CD4-positive, alpha-beta memory T cell (primary cell): ENCODE measurements around the gene PKD2. TPM values are rescaled to one million over a fixed set of nuclear protein-coding genes. Genes with fewer than 3 reads are reported as not detected.

Source experiments
- CTCF ChIA-PET: fragments of 350-600 bp; sonication (Branson Sonifier 250); formaldehyde crosslinking; loops from one replicate; lab custom pipeline; 2021; ENCODE audit warnings: inconsistent platforms; ENCODE audit not compliant: partially characterized antibody; lab: Charles Lee
- POLR2A ChIA-PET: fragments of 350-600 bp; sonication (Branson Sonifier 250); formaldehyde crosslinking; loops from one replicate; lab custom pipeline; 2021; ENCODE audit not compliant: partially characterized antibody; lab: Charles Lee
- DNase-seq, 5 donors: peaks; one replicate each; pipeline versions ENCODE4 v3.0.0 to v3.0.0-alpha.2; 2020 to 2022; ENCODE audit warnings: mixed read lengths in 1 of 5
- H3K27ac ChIP-seq: one replicate; pipeline ENCODE4 v1.7.0; 2013; ENCODE audit warnings: low read depth, low read length
- H3K27me3 ChIP-seq: 2 replicates; pipeline ENCODE4 v1.7.0; 2013; ENCODE audit warnings: mild to moderate bottlenecking, low read length, moderate library complexity; ENCODE audit not compliant: insufficient read depth
- H3K36me3 ChIP-seq: 2 replicates; pipeline ENCODE4 v1.7.0; 2013; ENCODE audit warnings: mild to moderate bottlenecking, low read length, moderate library complexity; ENCODE audit not compliant: insufficient read depth
- H3K4me1 ChIP-seq: 2 replicates; pipeline ENCODE4 v1.7.0; 2013; ENCODE audit warnings: mild to moderate bottlenecking, low read length, moderate library complexity; ENCODE audit not compliant: insufficient read depth
- H3K4me3 ChIP-seq, 2 donors: one replicate each; pipeline ENCODE4 v1.7.0; 2013; ENCODE audit warnings: low read length in 2 of 2, mild to moderate bottlenecking in 1 of 2
- H3K9me3 ChIP-seq, 2 donors: one replicate each; pipeline ENCODE4 v1.7.0; 2013; ENCODE audit warnings: low read length in 2 of 2, control low read depth in 1 of 2; ENCODE audit not compliant: control insufficient read depth in 1 of 2
- H3K27ac Mint-ChIP-seq, 7 donors: one replicate each; pipeline ENCODE4 v1.8.0; 2020 to 2021; ENCODE audit warnings: mixed read lengths in 7 of 7, mild to moderate bottlenecking in 6 of 7, inconsistent platforms in 3 of 7, moderate library complexity in 3 of 7
- H3K27me3 Mint-ChIP-seq, 2 donors: one replicate each; pipeline ENCODE4 v1.8.0; 2020 to 2021; ENCODE audit warnings: mixed read lengths in 2 of 2
- H3K36me3 Mint-ChIP-seq, 2 donors: one replicate each; pipeline ENCODE4 v1.8.0; 2020 to 2021; ENCODE audit warnings: mixed read lengths in 2 of 2, inconsistent platforms in 1 of 2, mild to moderate bottlenecking in 1 of 2
- H3K4me1 Mint-ChIP-seq, 4 donors: one replicate each; pipeline ENCODE4 v1.8.0; 2020 to 2021; ENCODE audit warnings: mixed read lengths in 4 of 4, mild to moderate bottlenecking in 1 of 4
- H3K4me3 Mint-ChIP-seq, 8 donors: one replicate each; pipeline ENCODE4 v1.8.0; 2020 to 2021; ENCODE audit warnings: mixed read lengths in 8 of 8, mild to moderate bottlenecking in 7 of 8, moderate library complexity in 6 of 8, inconsistent platforms in 3 of 8
- H3K9me3 Mint-ChIP-seq, 8 donors: one replicate each; pipeline ENCODE4 v1.8.0; 2020 to 2021; ENCODE audit warnings: mixed read lengths in 8 of 8, mild to moderate bottlenecking in 5 of 8, inconsistent platforms in 3 of 8, moderate library complexity in 1 of 8
- intact Hi-C: fragments of 100-400 bp; cut with micrococcal nuclease; formaldehyde crosslinking; loops from one replicate; pipeline ENCODE4 v1.15.1; 2023
- polyA plus RNA-seq, 2 donors: library from polyadenylated mRNA; unstranded; fragments of 300-500 nt; fragmentation: Illumina TruSeq; gene quantifications; one replicate each; pipeline ENCODE4 v1.2.3, GENCODE V29; 2021
- total RNA-seq, 2 experiments: library from RNA; stranded (reverse); gene quantifications; one replicate each; pipeline ENCODE4 v1.2.3, GENCODE V29; 2021

PKD2 gene
- total RNA-seq (1 to 10 TPM; 6.8 to 7.5 TPM), polyA plus RNA-seq (1 to 10 TPM in 1 of 2 donors, under 1 TPM in 1; 0.93 to 5.2 TPM)

DNA sequence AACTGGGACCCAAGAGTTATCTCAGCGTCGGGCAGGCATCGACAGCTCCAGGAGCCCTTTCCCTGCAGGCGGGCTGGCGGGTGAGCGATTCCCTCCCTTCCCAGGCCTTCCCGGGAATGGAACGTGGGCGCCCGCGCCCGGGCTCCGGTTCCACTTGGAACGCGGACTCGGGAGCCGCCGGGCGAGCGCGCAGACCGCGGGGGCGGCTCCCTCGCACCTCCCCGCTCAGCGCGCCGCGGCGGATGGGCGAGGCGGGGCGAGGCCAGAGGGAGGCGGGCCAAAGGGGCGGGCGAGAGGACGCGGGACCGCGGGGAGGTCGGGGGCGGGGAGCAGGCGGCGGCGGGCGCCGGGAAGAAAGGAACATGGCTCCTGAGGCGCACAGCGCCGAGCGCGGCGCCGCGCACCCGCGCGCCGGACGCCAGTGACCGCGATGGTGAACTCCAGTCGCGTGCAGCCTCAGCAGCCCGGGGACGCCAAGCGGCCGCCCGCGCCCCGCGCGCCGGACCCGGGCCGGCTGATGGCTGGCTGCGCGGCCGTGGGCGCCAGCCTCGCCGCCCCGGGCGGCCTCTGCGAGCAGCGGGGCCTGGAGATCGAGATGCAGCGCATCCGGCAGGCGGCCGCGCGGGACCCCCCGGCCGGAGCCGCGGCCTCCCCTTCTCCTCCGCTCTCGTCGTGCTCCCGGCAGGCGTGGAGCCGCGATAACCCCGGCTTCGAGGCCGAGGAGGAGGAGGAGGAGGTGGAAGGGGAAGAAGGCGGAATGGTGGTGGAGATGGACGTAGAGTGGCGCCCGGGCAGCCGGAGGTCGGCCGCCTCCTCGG lies at the start of gene PKD2:
PKD2 (plus strand) TSS at position 332 of the 818 bp plus-strand sequence; CDS start at position 431, 99 bp downstream.
- intact Hi-C loops = no loop called here
- Mint-ChIP-seq H3K27ac (peak within 1 kb of the TSS; percentile 27 to 90 (median 59)), H3K4me3 (peak within 1 kb of the TSS; percentile 90 to 98 (median 94)), H3K9me3 (peaks cover 0 to 2% (median 0%) of the 10 kb centered on the region in 8 donors), H3K27me3 (peaks cover 0 to 2% of the 10 kb centered on the region in 2 donors), H3K4me1 (peaks cover 13 to 30% (median 17%) of the 10 kb centered on the region in 4 donors), H3K36me3 (peaks cover 0 to 5% of the 10 kb centered on the region in 2 donors)
- H3K27me3 ChIP-seq = no peaks in the 10 kb centered on the region
- peak; percentile 55 to 79 (median 64) for DNase-seq
- H3K9me3 ChIP-seq = no peaks in the 10 kb centered on the region
- no peak within 1 kb of the TSS for H3K27ac ChIP-seq
- ChIA-PET CTCF (no interaction called here), POLR2A (no interaction called here)
- peaks cover 18% of the 10 kb centered on the region for H3K4me1 ChIP-seq
- H3K36me3 ChIP-seq = no peaks in the 10 kb centered on the region
- H3K4me3 ChIP-seq = peak within 1 kb of the TSS in 1 of 2 donors; percentile 38

DNA sequence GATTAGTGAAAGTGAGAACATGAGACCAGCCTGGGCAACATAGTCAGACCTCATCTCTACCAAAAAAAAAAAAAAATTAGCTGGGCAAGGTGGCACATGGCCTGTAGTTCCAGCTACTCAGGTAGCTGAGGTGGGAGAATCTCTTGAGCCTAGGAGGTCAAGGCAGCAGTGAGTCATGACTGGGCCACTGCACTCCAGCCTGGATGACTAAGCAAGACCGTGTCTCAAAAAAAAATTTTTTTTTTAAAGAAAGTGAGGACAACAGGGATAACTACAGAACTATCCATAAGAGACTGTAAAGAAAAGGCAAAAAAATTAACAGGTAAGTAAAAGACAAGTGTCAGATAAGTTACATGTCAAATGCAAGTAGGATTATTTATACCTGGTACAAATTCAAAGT lies 45.4 kb upstream of the PKD2 start:
- Histone ChIP-seq H3K4me1 (no peaks in the 10 kb centered on the region), H3K36me3 (no peaks in the 10 kb centered on the region), H3K27me3 (no peaks in the 10 kb centered on the region), H3K4me3 (no peak overlapping the region), H3K9me3 (no peaks in the 10 kb centered on the region), H3K27ac (no peak overlapping the region)
- Mint-ChIP-seq H3K9me3 (peaks cover 0 to 3% (median 0%) of the 10 kb centered on the region in 8 donors), H3K4me3 (no peak overlapping the region), H3K27ac (no peak overlapping the region), H3K4me1 (no peaks in the 10 kb centered on the region), H3K36me3 (no peaks in the 10 kb centered on the region), H3K27me3 (peaks cover 0 to 1% of the 10 kb centered on the region in 2 donors)
- POLR2A ChIA-PET = no interaction called here
- CTCF ChIA-PET = interaction anchor here (3.2 kb wide), 1 partner anchor 12 kb away, joined by 18 read pairs; no protein-coding TSS in a partner anchor
- intact Hi-C loops = no loop called here
- no peak for DNase-seq

DNA sequence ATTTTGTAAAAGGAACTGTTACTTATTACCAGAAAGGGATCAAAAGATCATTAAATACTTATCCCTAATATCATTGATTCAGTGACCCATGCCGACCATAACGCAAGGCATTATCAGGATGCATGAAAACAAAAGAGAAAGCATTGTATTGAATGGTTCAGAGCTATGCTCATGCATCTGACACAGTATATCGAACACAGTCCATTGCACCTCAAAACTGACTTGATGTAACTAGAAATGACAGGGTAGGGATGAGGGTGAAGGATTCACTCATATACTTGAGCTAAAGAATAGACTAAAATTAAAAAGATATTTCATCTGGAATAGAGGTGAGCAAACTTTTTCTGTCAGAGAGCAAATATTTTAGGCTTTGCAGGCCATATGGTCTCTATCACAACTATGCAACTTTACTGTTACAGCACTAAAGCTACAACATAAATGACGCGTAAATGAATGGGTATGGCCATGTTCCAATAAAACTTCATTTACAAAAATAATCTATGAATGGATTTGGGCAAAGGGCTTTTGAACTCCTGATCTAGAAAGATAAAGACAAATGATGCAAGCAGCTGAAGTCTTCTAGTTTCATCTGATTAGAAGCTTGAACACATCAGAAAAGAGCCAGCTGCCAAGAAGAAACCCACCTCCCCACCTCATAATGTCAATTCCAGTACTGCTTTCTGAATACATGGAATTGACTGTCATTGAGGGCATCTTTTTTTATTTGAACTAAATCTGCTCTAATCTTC lies 44.9 kb upstream of the PKD2 start:
- peaks cover 1 to 3% of the 10 kb centered on the region in 2 donors for H3K27me3 Mint-ChIP-seq
- POLR2A ChIA-PET = no interaction called here
- H3K27ac Mint-ChIP-seq = no peak overlapping the region
- CTCF ChIA-PET = interaction anchor here (3.2 kb wide), 1 partner anchor 11 kb away, joined by 18 read pairs; no protein-coding TSS in a partner anchor
- no peak overlapping the region for H3K4me3 ChIP-seq
- no peak overlapping the region for H3K4me3 Mint-ChIP-seq
- no peaks in the 10 kb centered on the region for H3K36me3 Mint-ChIP-seq
- H3K27ac ChIP-seq = no peak overlapping the region
- no peaks in the 10 kb centered on the region for H3K4me1 ChIP-seq
- no peaks in the 10 kb centered on the region for H3K36me3 ChIP-seq
- H3K27me3 ChIP-seq = no peaks in the 10 kb centered on the region
- H3K4me1 Mint-ChIP-seq = no peaks in the 10 kb centered on the region
- peaks cover 0 to 3% (median 0%) of the 10 kb centered on the region in 8 donors for H3K9me3 Mint-ChIP-seq
- intact Hi-C loops = no loop called here
- H3K9me3 ChIP-seq = no peaks in the 10 kb centered on the region
- DNase-seq = no peak

DNA sequence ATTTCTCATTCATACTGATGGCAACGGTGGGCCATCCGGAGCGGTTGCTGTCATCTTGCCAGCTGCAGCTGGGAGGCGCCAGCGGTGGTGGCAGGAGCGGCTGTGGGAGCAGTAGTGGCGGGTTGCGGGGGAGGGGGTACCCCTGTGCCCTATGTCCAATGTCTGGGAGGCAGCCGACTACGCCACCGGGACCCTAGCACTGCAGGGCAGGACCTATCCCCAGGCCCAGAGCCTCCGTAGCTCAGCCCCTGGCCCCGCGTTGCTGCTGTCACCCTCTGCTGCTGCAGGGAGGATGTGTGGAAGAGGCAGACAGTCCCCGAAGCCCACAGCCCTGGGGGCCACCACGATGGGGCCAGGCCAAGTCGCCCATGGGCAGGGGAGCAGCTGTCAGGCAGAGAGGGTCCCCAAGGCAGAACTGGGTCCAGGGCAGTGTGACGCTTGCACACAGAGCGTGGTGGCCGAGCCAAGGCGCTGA lies 41.9 kb upstream of the PKD2 start:
- no peak overlapping the region for H3K4me3 Mint-ChIP-seq
- DNase-seq = no peak
- H3K27me3 ChIP-seq = peaks cover 5% of the 10 kb centered on the region
- H3K36me3 Mint-ChIP-seq = no peaks in the 10 kb centered on the region
- H3K27ac ChIP-seq = no peak overlapping the region
- no peak overlapping the region for H3K4me3 ChIP-seq
- ChIA-PET POLR2A (no interaction called here), CTCF (no interaction called here)
- no peaks in the 10 kb centered on the region for H3K4me1 ChIP-seq
- H3K9me3 ChIP-seq = no peaks in the 10 kb centered on the region
- H3K27me3 Mint-ChIP-seq = peaks cover 5 to 17% of the 10 kb centered on the region in 2 donors
- H3K27ac Mint-ChIP-seq = no peak overlapping the region
- no peaks in the 10 kb centered on the region for H3K36me3 ChIP-seq
- no peaks in the 10 kb centered on the region for H3K4me1 Mint-ChIP-seq
- H3K9me3 Mint-ChIP-seq = peaks cover 0 to 3% (median 0%) of the 10 kb centered on the region in 8 donors
- intact Hi-C loops = no loop called here

DNA sequence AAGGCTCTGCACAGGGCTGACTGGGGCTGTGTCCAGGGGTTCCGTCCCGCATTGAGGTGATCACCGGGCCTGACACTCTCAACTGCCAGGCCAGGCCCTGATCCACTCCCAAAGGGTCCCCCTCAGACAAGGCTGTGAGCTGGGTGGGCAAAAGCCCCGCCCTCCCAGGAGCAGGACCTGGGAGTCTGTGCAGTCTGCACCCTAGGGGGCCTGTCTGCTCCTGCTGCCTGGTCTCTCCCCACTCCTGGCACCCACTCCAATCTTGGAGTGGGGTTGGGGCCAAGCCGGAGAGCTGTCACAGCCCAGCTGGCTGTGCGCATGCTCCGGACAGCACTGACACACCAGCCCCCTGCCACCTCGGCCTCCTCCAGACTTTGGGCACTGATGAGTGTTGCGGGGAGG lies 41.3 kb upstream of the PKD2 start:
- Histone ChIP-seq H3K27me3 (peaks cover 5% of the 10 kb centered on the region), H3K4me3 (no peak overlapping the region), H3K9me3 (no peaks in the 10 kb centered on the region), H3K36me3 (no peaks in the 10 kb centered on the region), H3K4me1 (no peaks in the 10 kb centered on the region), H3K27ac (no peak overlapping the region)
- Mint-ChIP-seq H3K36me3 (no peaks in the 10 kb centered on the region), H3K27me3 (peaks cover 5 to 18% of the 10 kb centered on the region in 2 donors), H3K9me3 (peaks cover 0 to 3% (median 0%) of the 10 kb centered on the region in 8 donors), H3K4me1 (no peaks in the 10 kb centered on the region), H3K27ac (no peak overlapping the region), H3K4me3 (no peak overlapping the region)
- intact Hi-C loops = no loop called here
- no peak for DNase-seq
- POLR2A ChIA-PET = no interaction called here
- CTCF ChIA-PET = no interaction called here

DNA sequence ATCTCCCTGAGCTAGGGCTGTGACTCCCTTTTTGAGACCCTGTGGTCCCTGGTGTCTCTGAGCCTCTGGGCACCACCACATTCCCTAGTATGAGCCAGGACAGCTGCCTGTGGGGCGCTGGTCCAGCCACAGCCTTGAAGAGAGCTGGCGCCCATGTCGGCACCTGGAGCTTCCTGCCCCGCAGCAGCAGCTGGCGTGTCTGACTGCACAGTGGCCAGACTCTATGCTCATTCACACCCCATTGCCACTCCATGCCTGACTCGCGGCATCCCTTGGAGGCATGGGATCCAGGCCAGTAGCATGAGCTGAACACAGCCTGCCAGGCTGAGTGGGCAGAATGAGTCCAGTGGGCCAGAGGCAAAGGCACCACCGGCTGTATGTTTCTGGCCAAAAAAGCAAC lies 40.2 kb upstream of the PKD2 start:
- Mint-ChIP-seq H3K27me3 (peaks cover 8 to 21% of the 10 kb centered on the region in 2 donors), H3K9me3 (peaks cover 0 to 3% (median 0%) of the 10 kb centered on the region in 8 donors), H3K4me1 (no peaks in the 10 kb centered on the region), H3K36me3 (no peaks in the 10 kb centered on the region), H3K4me3 (no peak overlapping the region), H3K27ac (no peak overlapping the region)
- ChIA-PET POLR2A (no interaction called here), CTCF (interaction anchor here (0.9 kb wide), 1 partner anchor 10 kb away, joined by 3 read pairs; no protein-coding TSS in a partner anchor)
- Histone ChIP-seq H3K4me1 (no peaks in the 10 kb centered on the region), H3K27me3 (peaks cover 5% of the 10 kb centered on the region), H3K27ac (no peak overlapping the region), H3K9me3 (no peaks in the 10 kb centered on the region), H3K36me3 (no peaks in the 10 kb centered on the region), H3K4me3 (no peak overlapping the region)
- DNase-seq = no peak
- intact Hi-C loops = no loop called here

DNA sequence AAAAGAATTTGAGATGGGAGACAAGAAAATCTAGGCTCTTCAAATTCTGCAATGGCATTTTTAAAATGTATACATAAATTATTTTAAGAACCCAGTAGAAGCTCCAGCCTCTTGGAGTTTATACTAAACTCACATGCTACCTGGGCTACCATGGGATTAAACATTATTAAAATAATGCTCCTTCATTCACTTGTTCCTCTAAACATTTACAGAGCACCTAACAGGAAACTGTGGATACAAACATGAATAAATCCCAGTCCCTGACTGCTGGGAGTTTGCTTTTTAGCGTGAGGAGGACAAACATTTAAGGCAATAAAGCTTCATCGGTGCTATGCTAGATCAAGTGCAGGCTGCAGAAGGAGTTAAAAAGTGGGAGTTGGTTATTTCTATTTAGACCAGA lies 37.3 kb upstream of the PKD2 start:
- POLR2A ChIA-PET = no interaction called here

More for the DNA sequence above, 37.3 kb upstream of the PKD2 start:
- intact Hi-C loops = loop anchor here (5.0 kb wide), 1 partner anchor 242 kb away; no protein-coding TSS in a partner anchor
- H3K9me3 ChIP-seq = no peaks in the 10 kb centered on the region
- peaks cover 0 to 3% (median 0%) of the 10 kb centered on the region in 8 donors for H3K9me3 Mint-ChIP-seq
- CTCF ChIA-PET = no interaction called here
- peaks cover 5% of the 10 kb centered on the region for H3K27me3 ChIP-seq
- H3K27ac ChIP-seq = no peak overlapping the region
- DNase-seq = no peak
- peaks cover 15 to 28% of the 10 kb centered on the region in 2 donors for H3K27me3 Mint-ChIP-seq
- no peaks in the 10 kb centered on the region for H3K4me1 ChIP-seq
- H3K36me3 Mint-ChIP-seq = no peaks in the 10 kb centered on the region
- H3K36me3 ChIP-seq = no peaks in the 10 kb centered on the region
- no peak overlapping the region for H3K4me3 ChIP-seq
- H3K27ac Mint-ChIP-seq = no peak overlapping the region
- H3K4me1 Mint-ChIP-seq = peaks cover under 1 to 5% (median 3%) of the 10 kb centered on the region in 4 donors
- H3K4me3 Mint-ChIP-seq = no peak overlapping the region
